Stimulated activated CD8-positive, alpha-beta memory T cell treated with anti-CD3 and anti-CD28 coated beads, Interleukin-15, amount 100 ng/mL, for 4 hours (primary cell): Measurements from ENCODE around the gene ERG28.

ENCODE experiments used
- DNase-seq, 2 donors: peaks; one replicate each; pipeline ENCODE4 v3.0.0-alpha.2; 2020; ENCODE audit warnings: low read depth in 2 of 2

Gene ERG28

GRCh38 chr14:75658957-75659356 lies 1.7 kb downstream of the ERG28 start:
- DNase-seq: no peak

- no peak for DNase-seq
Observed at GRCh38 chr14:75657331-75657730, 3.3 kb downstream of the ERG28 start.

GRCh38 chr14:75655235-75655634 lies 5.4 kb downstream of the ERG28 start:
- no peak for DNase-seq

GRCh38 chr14:75654127-75654732 lies 6.4 kb downstream of the ERG28 start:
- peak; percentile 56 to 60 for DNase-seq

GRCh38 chr14:75653563-75653962 lies 7.1 kb downstream of the ERG28 start:
- no peak for DNase-seq

- DNase-seq: no peak
Observed at GRCh38 chr14:75650253-75651058, 10.2 kb downstream of the ERG28 start.

- no peak for DNase-seq
Observed at GRCh38 chr14:75649773-75650172, 10.9 kb downstream of the ERG28 start.

GRCh38 chr14:75649337-75649736 lies 11.3 kb downstream of the ERG28 start:
- no peak for DNase-seq

GRCh38 chr14:75648066-75648838 lies 12.4 kb downstream of the ERG28 start:
- DNase-seq: no peak

- DNase-seq: no peak
Observed at GRCh38 chr14:75647640-75648039, 13.0 kb downstream of the ERG28 start.

GRCh38 chr14:75646762-75647161 lies 13.9 kb downstream of the ERG28 start:
- DNase-seq: no peak

- DNase-seq: no peak
Observed at GRCh38 chr14:75645056-75645455, 15.6 kb downstream of the ERG28 start.

GRCh38 chr14:75643985-75644384 lies 16.7 kb downstream of the ERG28 start:
- DNase-seq: no peak

- no peak for DNase-seq
Observed at GRCh38 chr14:75640876-75641275, 19.8 kb downstream of the ERG28 start.

- no peak for DNase-seq
Observed at GRCh38 chr14:75636100-75636692, 24.5 kb downstream of the ERG28 start.

GRCh38 chr14:75634848-75635247 lies 25.8 kb downstream of the ERG28 start:
- DNase-seq: no peak

- DNase-seq: no peak
Observed at GRCh38 chr14:75631453-75631831, 29.2 kb downstream of the ERG28 start.

GRCh38 chr14:75630695-75631452 lies 29.8 kb downstream of the ERG28 start:
- no peak for DNase-seq

GRCh38 chr14:75628816-75629215 lies 31.9 kb downstream of the ERG28 start:
- DNase-seq: no peak

- DNase-seq: no peak
Observed at GRCh38 chr14:75627406-75627805, 33.3 kb downstream of the ERG28 start.

GRCh38 chr14:75626863-75627262 lies 33.8 kb downstream of the ERG28 start:
- DNase-seq: no peak

- no peak for DNase-seq
Observed at GRCh38 chr14:75626396-75626795, 34.3 kb downstream of the ERG28 start.
